GDM1 (cell line): ENCODE results near the gene RHOV.

Experiments
- DNase-seq: peaks from one replicate; lab custom pipeline; 2025; lab: John Stamatoyannopoulos, UW

Gene RHOV

DNA sequence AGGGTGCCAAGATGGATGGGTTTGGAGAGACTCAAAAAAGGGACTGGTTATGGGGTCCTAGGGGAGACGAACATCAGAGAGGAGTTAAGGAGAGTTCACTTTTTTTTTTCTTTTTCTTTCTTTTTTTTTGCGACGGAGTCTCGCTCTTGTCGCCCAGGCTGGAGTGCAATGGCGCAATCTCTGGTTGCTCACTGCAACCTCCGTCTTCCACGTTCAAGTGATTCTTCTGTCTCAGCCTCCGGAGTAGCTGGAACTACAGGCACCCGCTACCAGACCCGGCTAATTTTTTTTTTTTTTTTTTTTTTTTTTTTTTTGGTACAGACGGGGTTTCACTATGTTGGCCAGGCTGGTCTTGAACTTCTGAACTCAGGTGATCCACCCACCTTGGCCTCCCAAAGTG lies 29.0 kb downstream of the RHOV start:
- no peak for DNase-seq

DNA sequence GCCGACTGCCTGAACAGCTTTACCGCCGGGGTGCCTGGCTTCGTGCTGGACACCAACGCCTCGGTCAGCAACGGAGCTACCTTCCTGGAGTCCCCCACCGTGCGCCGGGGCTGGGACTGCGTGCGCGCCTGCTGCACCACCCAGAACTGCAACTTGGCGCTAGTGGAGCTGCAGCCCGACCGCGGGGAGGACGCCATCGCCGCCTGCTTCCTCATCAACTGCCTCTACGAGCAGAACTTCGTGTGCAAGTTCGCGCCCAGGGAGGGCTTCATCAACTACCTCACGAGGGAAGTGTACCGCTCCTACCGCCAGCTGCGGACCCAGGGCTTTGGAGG lies 29.4 kb downstream of the RHOV start:
- DNase-seq: no peak

GRCh38 chr15:40843885-40844695 lies 29.9 kb downstream of the RHOV start, which contains the start of gene SPINT1:
Gene SPINT1, plus strand, starts transcription at chr15:40844048. Its CDS starts 507 bp downstream, at chr15:40844555.
- DNase-seq: no peak

GRCh38 chr15:40843261-40843884 lies 30.7 kb downstream of the RHOV start:
- no peak for DNase-seq

GRCh38 chr15:40841741-40842140 lies 32.3 kb downstream of the RHOV start:
- no peak for DNase-seq

DNA sequence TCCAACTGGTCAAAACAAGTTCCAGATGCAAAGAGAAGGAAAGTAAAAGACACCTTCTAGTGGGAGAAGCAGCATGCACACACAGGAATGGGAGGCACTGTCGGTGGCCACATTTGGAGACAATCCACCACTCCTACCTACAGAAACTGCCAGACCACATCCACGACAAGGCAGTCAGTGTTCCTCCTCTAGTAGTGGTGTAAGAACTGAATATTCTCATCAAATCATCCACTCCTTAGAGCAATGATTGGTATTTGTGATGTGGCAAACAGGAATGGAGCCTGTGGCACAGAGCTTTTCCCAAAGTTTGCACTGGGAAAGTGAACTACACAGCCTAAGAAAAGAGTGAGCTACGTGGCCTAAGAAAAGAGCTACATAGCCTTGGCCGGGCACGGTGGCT lies 35.3 kb downstream of the RHOV start:
- no peak for DNase-seq

DNA sequence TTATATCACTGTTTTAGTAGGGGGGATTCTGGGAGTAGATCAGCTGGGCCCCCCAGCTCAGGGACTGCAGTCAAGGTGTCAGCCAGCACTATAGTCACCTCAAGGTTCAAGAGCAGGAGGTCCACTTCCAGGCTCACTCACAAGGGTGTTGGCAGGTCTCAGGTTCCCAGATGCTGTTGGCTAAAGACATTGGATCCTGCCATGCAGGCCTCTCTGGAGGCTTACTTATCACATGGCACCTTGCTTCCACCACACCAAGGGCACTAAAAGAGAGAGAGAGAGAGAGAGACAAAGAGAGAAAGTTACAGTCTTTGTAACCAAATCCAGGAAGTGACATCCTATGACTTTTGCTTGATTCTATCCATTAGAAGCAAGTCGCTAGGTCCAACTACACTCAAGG lies 38.0 kb downstream of the RHOV start:
- DNase-seq: no peak

GRCh38 chr15:40832903-40833302 lies 41.1 kb downstream of the RHOV start:
- no peak for DNase-seq

DNA sequence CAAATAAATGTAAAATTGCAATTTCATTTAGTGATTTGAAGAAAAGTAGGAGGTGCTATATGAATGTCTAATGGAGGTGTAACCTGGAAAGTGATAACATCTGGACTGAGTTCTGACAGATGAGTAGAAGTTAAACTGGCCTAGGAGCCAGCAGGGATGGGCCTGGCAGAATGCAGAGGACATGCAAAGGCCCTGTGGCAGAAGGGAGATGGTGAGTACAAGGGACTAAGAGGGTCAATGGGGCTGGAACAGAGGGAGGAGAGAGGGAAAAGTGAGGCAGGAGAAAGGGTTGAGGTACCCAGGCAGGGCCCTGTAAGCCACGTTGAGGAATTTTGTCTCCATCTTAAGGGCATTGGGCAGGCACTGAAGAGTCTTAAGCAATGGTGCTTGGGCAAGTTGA lies 42.2 kb downstream of the RHOV start:
- DNase-seq: no peak

- DNase-seq: no peak
Measured at GRCh38 chr15:40830884-40831283, 43.1 kb downstream of the RHOV start.

- no peak for DNase-seq
Measured at GRCh38 chr15:40829115-40829514, 44.9 kb downstream of the RHOV start.

- no peak for DNase-seq
Measured at GRCh38 chr15:40828447-40829036, 45.5 kb downstream of the RHOV start, which contains the start of gene PPP1R14D. Gene PPP1R14D, minus strand, starts transcription at chr15:40828708. Its CDS starts 67 bp downstream, at chr15:40828641.

DNA sequence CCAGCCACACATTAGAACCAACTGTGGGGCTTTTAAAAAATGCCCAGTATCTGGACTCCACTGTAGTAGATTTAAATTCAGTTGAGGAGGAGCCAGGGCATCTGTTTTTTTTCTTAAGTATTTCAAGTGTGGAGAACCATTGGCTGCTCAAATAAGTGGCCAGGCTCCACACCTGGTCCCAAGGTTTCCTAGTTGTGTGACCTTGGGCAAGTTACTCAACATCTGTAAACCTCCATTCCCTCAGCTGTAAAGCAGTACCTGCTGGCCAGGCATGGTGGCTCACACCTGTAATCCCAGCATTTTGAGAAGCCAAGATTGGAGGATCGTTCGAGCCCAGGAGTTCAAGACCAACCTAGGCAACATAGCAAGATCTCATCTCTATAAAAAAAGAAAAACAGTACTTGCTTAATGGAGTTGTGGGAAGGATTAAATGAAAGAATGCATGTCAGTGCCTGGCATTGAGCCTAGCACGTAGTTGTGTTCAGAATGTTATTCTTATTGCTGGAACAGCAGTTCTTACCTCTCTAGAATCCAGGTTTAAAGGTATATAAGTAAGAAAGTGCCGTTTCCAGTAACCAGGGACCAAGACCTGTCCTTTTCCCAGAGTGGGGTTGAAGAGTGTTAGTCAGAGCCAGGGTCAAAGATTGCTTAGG lies 47.5 kb downstream of the RHOV start:
- DNase-seq: no peak

GRCh38 chr15:40825661-40826422 lies 48.2 kb downstream of the RHOV start:
- DNase-seq: no peak

- no peak for DNase-seq
Measured at GRCh38 chr15:40823572-40824343, 50.3 kb downstream of the RHOV start.
